Measurements from ENCODE around the gene CA4. TPM values are rescaled to one million over a fixed set of nuclear protein-coding genes. Genes with fewer than 3 reads are reported as not detected.
"Not testable (repeated sequence)": the region's sequence is repeated elsewhere in the genome, so short reads cannot be mapped to it uniquely, and the experiment has no call there.

CA4 gene
- total RNA-seq, 3 donors from 2014 or later, result 4.7 to 46.5 (median 12.3) TPM

DNA sequence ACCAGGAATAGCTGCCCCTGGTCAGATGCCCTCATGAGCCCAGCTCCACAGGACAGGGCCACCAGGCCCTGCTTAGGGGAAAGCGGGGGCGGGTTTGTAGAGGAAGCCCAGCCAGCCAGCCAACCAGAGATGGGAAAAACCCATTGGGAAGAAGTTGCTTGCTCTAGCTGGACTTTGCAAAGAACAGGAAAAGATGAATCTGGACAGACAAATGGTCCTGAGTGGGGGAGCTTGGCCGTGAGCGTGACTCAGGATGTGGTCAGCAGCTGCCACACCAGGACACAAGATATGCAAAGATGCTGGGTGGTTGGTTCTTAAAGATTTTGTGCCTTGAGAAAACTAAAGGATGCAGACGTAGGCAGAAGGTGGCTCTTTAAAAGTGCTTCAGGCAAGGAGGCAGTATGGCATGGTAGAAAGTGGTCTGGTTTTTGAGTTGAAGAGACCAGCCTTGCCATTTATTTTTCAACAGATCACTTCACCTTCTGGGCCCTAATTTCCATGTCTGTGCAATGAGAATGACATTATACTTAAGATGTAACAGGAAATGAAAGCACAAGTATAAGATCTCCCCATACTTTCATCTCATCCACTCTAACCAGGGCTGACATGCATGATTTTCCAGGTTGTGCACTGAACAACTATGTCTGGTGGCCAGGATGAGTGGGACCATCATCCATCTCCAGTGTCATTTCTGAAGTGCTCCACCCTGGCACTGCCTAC is 43.3 kb upstream of the CA4 start:
- Histone ChIP-seq H3K27me3 (no peaks in the 10 kb centered on the region), H3K4me1 (no peaks in the 10 kb centered on the region), H3K9me3 (no peaks in the 10 kb centered on the region), H3K4me3 (no peak overlapping the region), H3K36me3 (no peaks in the 10 kb centered on the region), H3K27ac (no peak overlapping the region)
- intact Hi-C loops (cut with DNase I; ENCODE audit: low total_unique reads), result no loop called here
- TF ChIP-seq POLR2A (IDR thresholded peaks at IDR 0.05) (no peak), POLR2AphosphoS5 (IDR thresholded peaks at IDR 0.05) (no peak)
- TF ChIP-seq, protein P1, sequence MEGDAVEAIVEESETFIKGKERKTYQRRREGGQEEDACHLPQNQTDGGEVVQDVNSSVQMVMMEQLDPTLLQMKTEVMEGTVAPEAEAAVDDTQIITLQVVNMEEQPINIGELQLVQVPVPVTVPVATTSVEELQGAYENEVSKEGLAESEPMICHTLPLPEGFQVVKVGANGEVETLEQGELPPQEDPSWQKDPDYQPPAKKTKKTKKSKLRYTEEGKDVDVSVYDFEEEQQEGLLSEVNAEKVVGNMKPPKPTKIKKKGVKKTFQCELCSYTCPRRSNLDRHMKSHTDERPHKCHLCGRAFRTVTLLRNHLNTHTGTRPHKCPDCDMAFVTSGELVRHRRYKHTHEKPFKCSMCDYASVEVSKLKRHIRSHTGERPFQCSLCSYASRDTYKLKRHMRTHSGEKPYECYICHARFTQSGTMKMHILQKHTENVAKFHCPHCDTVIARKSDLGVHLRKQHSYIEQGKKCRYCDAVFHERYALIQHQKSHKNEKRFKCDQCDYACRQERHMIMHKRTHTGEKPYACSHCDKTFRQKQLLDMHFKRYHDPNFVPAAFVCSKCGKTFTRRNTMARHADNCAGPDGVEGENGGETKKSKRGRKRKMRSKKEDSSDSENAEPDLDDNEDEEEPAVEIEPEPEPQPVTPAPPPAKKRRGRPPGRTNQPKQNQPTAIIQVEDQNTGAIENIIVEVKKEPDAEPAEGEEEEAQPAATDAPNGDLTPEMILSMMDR (IDR thresholded peaks at IDR 0.05), result no peak
- DNase-seq (ENCODE audit: low spot score in 2 of 2), result no peak

DNA sequence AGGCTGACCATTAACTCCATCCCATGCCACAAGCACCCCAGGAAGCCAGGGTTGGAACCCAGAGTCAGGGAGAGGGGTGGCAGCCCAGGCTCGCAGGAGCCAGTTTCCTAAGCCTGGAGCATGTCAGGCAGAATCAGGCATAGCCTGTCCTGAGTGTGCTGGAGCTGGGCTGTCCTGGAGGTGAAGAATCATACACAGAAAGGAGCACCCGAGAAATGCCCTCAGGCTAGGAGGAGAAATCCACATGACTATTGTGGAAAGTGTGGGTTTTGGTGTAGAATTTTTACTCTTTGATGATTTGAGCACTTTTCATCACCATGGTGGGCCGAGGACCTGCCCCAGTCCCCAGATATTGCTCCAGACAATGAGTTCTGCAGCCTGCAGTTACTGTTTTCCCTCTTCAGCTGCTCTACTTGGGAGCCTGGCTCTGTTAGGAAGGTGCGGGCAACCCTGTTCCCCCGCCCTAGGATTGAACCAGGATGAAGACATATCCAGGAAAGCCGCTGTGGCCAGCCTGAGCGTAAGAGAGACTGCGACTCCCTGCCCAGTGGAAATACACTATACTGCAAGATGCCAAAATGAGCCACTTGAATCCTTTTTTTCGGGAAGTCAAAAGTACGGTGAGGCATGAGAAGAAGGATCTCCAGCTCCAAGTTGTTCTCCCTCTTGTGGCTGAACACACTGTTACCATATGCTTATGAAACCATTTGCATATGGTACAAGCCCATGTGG is 42.1 kb upstream of the CA4 start:
- intact Hi-C loops (cut with DNase I; ENCODE audit: low total_unique reads), result no loop called here
- Histone ChIP-seq H3K27ac (no peak overlapping the region), H3K4me3 (no peak overlapping the region), H3K9me3 (no peaks in the 10 kb centered on the region), H3K36me3 (no peaks in the 10 kb centered on the region), H3K4me1 (no peaks in the 10 kb centered on the region), H3K27me3 (no peaks in the 10 kb centered on the region)
- DNase-seq (ENCODE audit: low spot score in 2 of 2), result no peak
- no peak for TF ChIP-seq POLR2A (IDR thresholded peaks at IDR 0.05)
- TF ChIP-seq, protein P1 (IDR thresholded peaks at IDR 0.05), result no peak
- no peak for TF ChIP-seq POLR2AphosphoS5 (IDR thresholded peaks at IDR 0.05)

DNA sequence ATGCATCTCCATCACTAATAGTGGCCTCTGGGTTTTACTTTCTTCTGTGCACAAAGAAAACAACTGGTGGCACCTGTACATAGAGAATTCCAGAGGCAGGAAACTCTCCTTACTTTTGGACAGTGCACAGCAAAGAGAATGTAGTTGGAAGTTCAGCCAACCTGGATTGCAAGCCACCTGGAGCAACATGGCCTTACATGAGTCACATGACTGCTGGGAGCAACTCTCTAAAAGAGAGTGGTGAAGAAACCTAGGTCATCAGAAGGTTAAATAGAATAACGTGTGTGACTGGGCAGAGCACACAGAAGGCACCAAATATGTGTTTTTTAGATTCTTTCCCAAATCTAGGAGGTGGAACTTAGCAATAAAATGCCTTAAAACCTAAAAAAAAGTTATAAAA is 41.5 kb upstream of the CA4 start:
- H3K4me1 ChIP-seq; H3K9me3 ChIP-seq; H3K27ac ChIP-seq; H3K4me3 ChIP-seq; intact Hi-C loops (cut with DNase I; ENCODE audit: low total_unique reads); H3K27me3 ChIP-seq; H3K36me3 ChIP-seq; DNase-seq (ENCODE audit: low spot score in 2 of 2): not testable (repeated sequence)

DNA sequence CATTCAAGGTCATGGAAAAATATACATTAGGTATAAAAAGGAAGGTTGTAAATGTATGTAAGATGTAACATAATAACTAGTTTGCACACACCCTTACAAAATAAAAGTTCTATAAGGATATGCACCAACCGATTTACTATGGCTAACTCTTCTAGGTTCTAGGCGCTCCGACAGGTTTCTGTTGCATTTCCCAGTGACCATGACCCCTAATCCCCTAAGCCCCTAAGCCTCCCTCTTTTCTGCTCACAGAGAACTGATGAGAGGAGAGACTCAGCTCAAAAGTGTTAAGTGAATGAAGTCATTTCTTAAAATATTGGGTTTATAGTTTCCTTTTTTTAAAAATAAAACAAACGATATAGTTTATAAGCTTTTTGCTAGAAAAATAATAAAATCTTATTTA is 41.1 kb upstream of the CA4 start:
- intact Hi-C loops (cut with DNase I; ENCODE audit: low total_unique reads), result no loop called here
- no peaks in the 10 kb centered on the region for H3K27me3 ChIP-seq

DNA sequence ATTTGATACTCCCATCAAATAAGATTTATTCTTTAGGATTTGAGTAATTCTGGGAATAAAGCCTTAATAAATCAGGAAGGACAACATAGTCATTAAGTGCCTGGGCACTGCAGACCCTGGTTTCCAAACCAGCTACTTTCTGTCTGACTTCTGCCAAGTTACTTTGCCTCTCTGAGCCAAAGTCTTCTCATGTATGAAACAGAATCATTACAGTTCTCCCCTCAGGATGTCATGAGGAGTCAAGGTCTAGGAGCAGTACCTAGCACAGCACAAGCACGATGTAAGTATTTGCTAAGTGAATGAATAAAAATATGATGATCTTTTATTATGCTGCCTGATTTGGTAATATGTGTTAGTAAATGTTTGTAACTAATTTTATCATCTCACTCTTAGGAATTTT is 40.6 kb upstream of the CA4 start:
- DNase-seq (ENCODE audit: low spot score in 2 of 2), result no peak
- intact Hi-C loops (cut with DNase I; ENCODE audit: low total_unique reads), result no loop called here
- H3K4me3 ChIP-seq, result no peak overlapping the region

More for the DNA sequence above, 41.1 kb upstream of the CA4 start:
- DNase-seq (ENCODE audit: low spot score in 2 of 2), result no peak
- H3K36me3 ChIP-seq, result no peaks in the 10 kb centered on the region
- no peak overlapping the region for H3K27ac ChIP-seq
- no peaks in the 10 kb centered on the region for H3K4me1 ChIP-seq
- H3K9me3 ChIP-seq, result no peaks in the 10 kb centered on the region
- TF ChIP-seq, protein P1 (IDR thresholded peaks at IDR 0.05), result no peak
- TF ChIP-seq POLR2AphosphoS5 (IDR thresholded peaks at IDR 0.05), result no peak
- no peak for TF ChIP-seq POLR2A (IDR thresholded peaks at IDR 0.05)
- H3K4me3 ChIP-seq, result no peak overlapping the region

More for the DNA sequence above, 40.6 kb upstream of the CA4 start:
- no peaks in the 10 kb centered on the region for H3K9me3 ChIP-seq
- no peaks in the 10 kb centered on the region for H3K36me3 ChIP-seq
- TF ChIP-seq POLR2AphosphoS5 (IDR thresholded peaks at IDR 0.05) (no peak), POLR2A (IDR thresholded peaks at IDR 0.05) (no peak)
- TF ChIP-seq, protein P1 (IDR thresholded peaks at IDR 0.05), result no peak
- no peaks in the 10 kb centered on the region for H3K27me3 ChIP-seq
- no peak overlapping the region for H3K27ac ChIP-seq
- H3K4me1 ChIP-seq, result no peaks in the 10 kb centered on the region
